ENCODE results near the gene SPRY1. TPM values are rescaled to one million over a fixed set of nuclear protein-coding genes. Genes with fewer than 3 reads are reported as not detected.

SPRY1 gene
- total RNA-seq, 2 donors from 2014 or later, result 40.0 to 118 TPM

DNA sequence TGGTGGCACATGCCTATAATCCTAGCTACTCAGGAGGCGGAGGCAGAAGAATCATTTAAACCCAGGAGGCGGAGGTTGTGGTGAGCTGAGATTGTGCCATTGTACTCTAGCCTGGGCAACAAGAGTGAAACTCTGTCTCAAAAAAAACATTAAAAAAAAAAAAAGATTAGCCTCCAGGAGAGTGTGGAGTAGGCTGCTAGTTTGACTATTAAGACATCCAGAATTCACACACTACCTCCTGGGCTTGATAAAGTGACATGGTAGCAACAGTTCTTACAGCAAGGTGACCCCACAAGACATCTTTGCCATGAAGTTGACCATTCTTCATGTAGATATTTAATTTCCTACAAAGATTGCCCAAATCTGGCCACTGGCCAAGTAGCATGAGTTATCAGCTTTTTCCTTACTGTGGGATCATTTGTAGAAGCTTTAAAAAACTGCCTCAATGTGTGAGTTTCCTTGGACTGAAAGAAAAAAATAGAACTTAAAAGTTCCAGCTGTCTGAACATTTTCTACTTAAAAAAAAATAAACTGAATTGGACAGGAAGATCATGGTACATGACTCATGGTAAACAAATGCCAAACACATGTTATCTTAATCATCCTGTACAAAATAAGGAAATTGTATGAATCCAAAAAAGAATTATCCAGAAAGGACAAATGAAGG, 35.3 kb upstream of the SPRY1 start:
- ATAC-seq (peak; percentile 59), DNase-seq (peak in 3 of 4 donors; percentile 16 to 31 (median 26))
- no peak for TF ChIP-seq POLR2A (IDR thresholded peaks at IDR 0.05)
- TF ChIP-seq, protein P1, sequence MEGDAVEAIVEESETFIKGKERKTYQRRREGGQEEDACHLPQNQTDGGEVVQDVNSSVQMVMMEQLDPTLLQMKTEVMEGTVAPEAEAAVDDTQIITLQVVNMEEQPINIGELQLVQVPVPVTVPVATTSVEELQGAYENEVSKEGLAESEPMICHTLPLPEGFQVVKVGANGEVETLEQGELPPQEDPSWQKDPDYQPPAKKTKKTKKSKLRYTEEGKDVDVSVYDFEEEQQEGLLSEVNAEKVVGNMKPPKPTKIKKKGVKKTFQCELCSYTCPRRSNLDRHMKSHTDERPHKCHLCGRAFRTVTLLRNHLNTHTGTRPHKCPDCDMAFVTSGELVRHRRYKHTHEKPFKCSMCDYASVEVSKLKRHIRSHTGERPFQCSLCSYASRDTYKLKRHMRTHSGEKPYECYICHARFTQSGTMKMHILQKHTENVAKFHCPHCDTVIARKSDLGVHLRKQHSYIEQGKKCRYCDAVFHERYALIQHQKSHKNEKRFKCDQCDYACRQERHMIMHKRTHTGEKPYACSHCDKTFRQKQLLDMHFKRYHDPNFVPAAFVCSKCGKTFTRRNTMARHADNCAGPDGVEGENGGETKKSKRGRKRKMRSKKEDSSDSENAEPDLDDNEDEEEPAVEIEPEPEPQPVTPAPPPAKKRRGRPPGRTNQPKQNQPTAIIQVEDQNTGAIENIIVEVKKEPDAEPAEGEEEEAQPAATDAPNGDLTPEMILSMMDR (IDR thresholded peaks at IDR 0.05), result no peak
- no peaks in the 10 kb centered on the region for H3K9me3 ChIP-seq
- intact Hi-C loops (cut with DNase I), result no loop called here
- no peaks in the 10 kb centered on the region for H3K4me1 ChIP-seq
- H3K27me3 ChIP-seq, result no peaks in the 10 kb centered on the region
- H3K27ac ChIP-seq, result peak overlapping the region in 2 of 4 donors; percentile 3 to 18
- WGBS, 2 donors, result 97 to 100% methylated on average over 2 of the region's 2 CpGs
- H3K36me3 ChIP-seq (replicated peaks in 1 of 2; ENCODE audit: insufficient read depth in 1 of 2, low read depth in 2 of 2), result no peaks in the 10 kb centered on the region
- H3K4me3 ChIP-seq, result no peak overlapping the region

DNA sequence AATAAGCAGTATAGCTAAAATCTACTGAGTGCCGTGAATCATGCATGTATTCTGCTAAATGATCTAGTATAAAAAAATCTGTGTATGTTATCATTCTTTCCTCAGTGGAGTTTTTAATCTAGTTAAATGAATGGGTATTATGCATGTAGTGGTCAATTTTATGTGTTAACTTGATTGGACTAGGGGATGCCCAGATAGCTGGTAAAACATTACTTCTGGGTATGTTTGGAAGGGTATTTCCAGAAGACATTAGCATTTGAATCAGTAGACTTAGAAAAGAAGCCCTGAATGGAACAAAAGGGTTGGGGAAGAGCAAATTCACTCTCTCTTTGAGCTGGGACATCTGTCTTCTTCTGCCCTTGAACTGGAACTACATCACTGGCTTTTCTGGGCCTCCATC, 34.5 kb upstream of the SPRY1 start:
- no peaks in the 10 kb centered on the region for H3K4me1 ChIP-seq
- no peaks in the 10 kb centered on the region for H3K36me3 ChIP-seq (replicated peaks in 1 of 2; ENCODE audit: insufficient read depth in 1 of 2, low read depth in 2 of 2)
- intact Hi-C loops (cut with DNase I), result no loop called here
- TF ChIP-seq, protein P1 (IDR thresholded peaks at IDR 0.05), result no peak
- TF ChIP-seq POLR2A (IDR thresholded peaks at IDR 0.05), result no peak
- H3K27ac ChIP-seq, result no peak overlapping the region
- no peaks in the 10 kb centered on the region for H3K9me3 ChIP-seq
- no peak overlapping the region for H3K4me3 ChIP-seq
- ATAC-seq (no peak), DNase-seq (no peak)
- no peaks in the 10 kb centered on the region for H3K27me3 ChIP-seq
- WGBS, 2 donors, result 88 to 91% methylated on average over 1 of the region's 1 CpG

DNA sequence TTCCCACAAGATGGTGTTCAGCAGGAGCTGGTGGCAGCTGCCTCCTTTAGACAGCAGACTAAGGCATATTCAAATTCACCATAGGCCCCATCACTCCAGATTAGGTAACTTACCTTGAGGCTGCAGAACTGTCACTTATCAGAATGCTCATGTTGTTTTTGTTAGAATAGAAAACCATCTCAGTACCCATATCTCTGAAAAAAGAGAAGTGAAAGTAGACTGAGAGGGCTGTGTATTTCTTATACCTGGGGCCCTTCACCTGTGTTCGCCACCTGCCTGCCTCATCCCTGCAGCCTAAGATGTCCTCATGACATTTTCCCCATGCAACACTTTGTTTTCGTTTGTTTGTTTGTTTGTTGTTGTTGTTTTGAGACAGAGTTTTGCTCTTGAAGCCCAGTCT, 32.9 kb upstream of the SPRY1 start:
- Histone ChIP-seq H3K27ac (no peak overlapping the region), H3K36me3 (replicated peaks in 1 of 2; ENCODE audit: insufficient read depth in 1 of 2, low read depth in 2 of 2) (no peaks in the 10 kb centered on the region), H3K9me3 (no peaks in the 10 kb centered on the region), H3K27me3 (no peaks in the 10 kb centered on the region), H3K4me3 (no peak overlapping the region), H3K4me1 (no peaks in the 10 kb centered on the region)
- 77 to 83% methylated on average over 2 of the region's 2 CpGs for WGBS, 2 donors
- intact Hi-C loops (cut with DNase I), result no loop called here
- ATAC-seq (no peak), DNase-seq (no peak)
- TF ChIP-seq POLR2A (IDR thresholded peaks at IDR 0.05), result no peak
- TF ChIP-seq, protein P1 (IDR thresholded peaks at IDR 0.05), result no peak

DNA sequence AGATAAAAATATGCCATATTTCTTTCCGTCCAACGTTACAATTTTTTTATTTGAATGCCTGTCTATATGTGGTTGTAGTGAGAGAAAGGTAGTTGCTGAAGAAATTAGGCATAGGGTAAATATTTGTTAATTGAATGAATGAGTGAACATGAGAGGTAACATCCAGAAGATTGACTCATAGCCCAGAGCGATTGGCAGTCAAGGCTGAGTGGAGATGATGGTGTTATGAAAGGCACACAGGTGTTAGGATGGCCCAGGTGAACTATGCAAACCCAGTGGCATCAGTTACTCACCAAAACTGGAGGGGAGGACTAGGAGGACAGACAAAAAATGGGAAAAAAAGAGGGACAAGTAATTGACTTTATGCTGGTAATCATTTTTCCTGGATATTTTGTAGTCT, 31.7 kb upstream of the SPRY1 start:
- Histone ChIP-seq H3K27ac (no peak overlapping the region), H3K4me3 (no peak overlapping the region), H3K27me3 (no peaks in the 10 kb centered on the region), H3K36me3 (replicated peaks in 1 of 2; ENCODE audit: insufficient read depth in 1 of 2, low read depth in 2 of 2) (no peaks in the 10 kb centered on the region), H3K9me3 (no peaks in the 10 kb centered on the region), H3K4me1 (no peaks in the 10 kb centered on the region)
- intact Hi-C loops (cut with DNase I), result no loop called here
- TF ChIP-seq, protein P1 (IDR thresholded peaks at IDR 0.05), result no peak
- no peak for ATAC-seq
- no peak for DNase-seq
- WGBS, 2 donors, result 68 to 75% methylated on average over 3 of the region's 3 CpGs

DNA sequence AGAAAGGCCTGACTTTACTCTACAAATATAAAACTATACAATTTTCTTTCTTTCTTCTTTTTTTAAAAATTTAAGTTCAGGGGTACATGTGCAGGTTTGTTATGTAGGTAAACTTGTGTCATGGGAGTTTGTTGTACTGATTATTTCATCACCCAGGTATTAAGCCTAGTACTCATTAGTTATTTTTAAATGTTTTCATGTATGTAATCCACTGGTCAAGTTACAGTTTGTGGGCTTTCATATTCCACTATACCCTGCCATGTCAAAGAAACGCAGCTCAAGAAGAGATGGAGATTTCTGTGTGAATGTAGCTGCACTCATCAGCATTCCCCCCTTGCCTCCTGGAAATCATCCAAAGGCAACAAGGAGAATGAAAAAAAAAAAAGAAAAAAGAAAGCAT, 31.2 kb upstream of the SPRY1 start:
- no peak for ATAC-seq
- Histone ChIP-seq H3K9me3 (no peaks in the 10 kb centered on the region), H3K36me3 (replicated peaks in 1 of 2; ENCODE audit: insufficient read depth in 1 of 2, low read depth in 2 of 2) (no peaks in the 10 kb centered on the region), H3K27me3 (no peaks in the 10 kb centered on the region), H3K27ac (no peak overlapping the region), H3K4me1 (no peaks in the 10 kb centered on the region), H3K4me3 (no peak overlapping the region)
- DNase-seq, result no peak
- TF ChIP-seq, protein P1 (IDR thresholded peaks at IDR 0.05), result no peak
- no peak for TF ChIP-seq POLR2A (IDR thresholded peaks at IDR 0.05)
- WGBS, 2 donors, result 77 to 92% methylated on average over 1 of the region's 1 CpG
- intact Hi-C loops (cut with DNase I), result no loop called here

All from body of pancreas (tissue), 4 donors.